ENCODE data around the gene CNGB1. TPM values are rescaled to one million over a fixed set of nuclear protein-coding genes. Genes with fewer than 3 reads are reported as not detected.

CNGB1 gene
- total and polyA plus RNA-seq, 2 of the 13 experiments (the other 11 are each of a cell fraction or from before 2014, with no cell fraction given): 0.02 to 0.15 TPM

- TF ChIP-seq, protein P1, sequence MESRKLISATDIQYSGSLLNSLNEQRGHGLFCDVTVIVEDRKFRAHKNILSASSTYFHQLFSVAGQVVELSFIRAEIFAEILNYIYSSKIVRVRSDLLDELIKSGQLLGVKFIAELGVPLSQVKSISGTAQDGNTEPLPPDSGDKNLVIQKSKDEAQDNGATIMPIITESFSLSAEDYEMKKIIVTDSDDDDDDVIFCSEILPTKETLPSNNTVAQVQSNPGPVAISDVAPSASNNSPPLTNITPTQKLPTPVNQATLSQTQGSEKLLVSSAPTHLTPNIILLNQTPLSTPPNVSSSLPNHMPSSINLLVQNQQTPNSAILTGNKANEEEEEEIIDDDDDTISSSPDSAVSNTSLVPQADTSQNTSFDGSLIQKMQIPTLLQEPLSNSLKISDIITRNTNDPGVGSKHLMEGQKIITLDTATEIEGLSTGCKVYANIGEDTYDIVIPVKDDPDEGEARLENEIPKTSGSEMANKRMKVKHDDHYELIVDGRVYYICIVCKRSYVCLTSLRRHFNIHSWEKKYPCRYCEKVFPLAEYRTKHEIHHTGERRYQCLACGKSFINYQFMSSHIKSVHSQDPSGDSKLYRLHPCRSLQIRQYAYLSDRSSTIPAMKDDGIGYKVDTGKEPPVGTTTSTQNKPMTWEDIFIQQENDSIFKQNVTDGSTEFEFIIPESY (CRISPR knock-in tag; IDR thresholded peaks at IDR 0.05): 0 out of 2 replicates have a peak, but pooled peaks have one; percentile 9
- TF ChIP-seq MED13 (CRISPR knock-in tag; IDR thresholded peaks at IDR 0.05): peak; percentile 38
- peak; percentile 80 for TF ChIP-seq GZF1 (CRISPR knock-in tag; IDR thresholded peaks at IDR 0.05)
- TF ChIP-seq NBN (conservative IDR thresholded peaks at IDR 0.05): no peak
- TF ChIP-seq ZNF451 (CRISPR knock-in tag; IDR thresholded peaks at IDR 0.05): peak; percentile 66; the same call in 1 of the 2 replicates
- peak; percentile 51 for TF ChIP-seq SALL1 (CRISPR knock-in tag; IDR thresholded peaks at IDR 0.05)
- TF ChIP-seq PAWR (CRISPR knock-in tag; IDR thresholded peaks at IDR 0.05; ENCODE audit: borderline replicate concordance): 0 out of 2 replicates have a peak, but pooled peaks have one; percentile 22
- TF ChIP-seq NFE2 (CRISPR knock-in tag; IDR thresholded peaks at IDR 0.05): no peak
- TF ChIP-seq, protein P2, sequence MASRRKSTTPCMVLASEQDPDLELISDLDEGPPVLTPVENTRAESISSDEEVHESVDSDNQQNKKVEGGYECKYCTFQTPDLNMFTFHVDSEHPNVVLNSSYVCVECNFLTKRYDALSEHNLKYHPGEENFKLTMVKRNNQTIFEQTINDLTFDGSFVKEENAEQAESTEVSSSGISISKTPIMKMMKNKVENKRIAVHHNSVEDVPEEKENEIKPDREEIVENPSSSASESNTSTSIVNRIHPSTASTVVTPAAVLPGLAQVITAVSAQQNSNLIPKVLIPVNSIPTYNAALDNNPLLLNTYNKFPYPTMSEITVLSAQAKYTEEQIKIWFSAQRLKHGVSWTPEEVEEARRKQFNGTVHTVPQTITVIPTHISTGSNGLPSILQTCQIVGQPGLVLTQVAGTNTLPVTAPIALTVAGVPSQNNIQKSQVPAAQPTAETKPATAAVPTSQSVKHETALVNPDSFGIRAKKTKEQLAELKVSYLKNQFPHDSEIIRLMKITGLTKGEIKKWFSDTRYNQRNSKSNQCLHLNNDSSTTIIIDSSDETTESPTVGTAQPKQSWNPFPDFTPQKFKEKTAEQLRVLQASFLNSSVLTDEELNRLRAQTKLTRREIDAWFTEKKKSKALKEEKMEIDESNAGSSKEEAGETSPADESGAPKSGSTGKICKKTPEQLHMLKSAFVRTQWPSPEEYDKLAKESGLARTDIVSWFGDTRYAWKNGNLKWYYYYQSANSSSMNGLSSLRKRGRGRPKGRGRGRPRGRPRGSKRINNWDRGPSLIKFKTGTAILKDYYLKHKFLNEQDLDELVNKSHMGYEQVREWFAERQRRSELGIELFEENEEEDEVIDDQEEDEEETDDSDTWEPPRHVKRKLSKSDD (CRISPR knock-in tag; IDR thresholded peaks at IDR 0.05; ENCODE audit: low read depth): peak; percentile 58; the same call in 1 of the 2 replicates
- TF ChIP-seq HNRNPLL (IDR thresholded peaks at IDR 0.05; ENCODE audit: low read depth, low read length, poor library complexity, severe bottlenecking): peak; percentile 77
- TF ChIP-seq, protein P3, sequence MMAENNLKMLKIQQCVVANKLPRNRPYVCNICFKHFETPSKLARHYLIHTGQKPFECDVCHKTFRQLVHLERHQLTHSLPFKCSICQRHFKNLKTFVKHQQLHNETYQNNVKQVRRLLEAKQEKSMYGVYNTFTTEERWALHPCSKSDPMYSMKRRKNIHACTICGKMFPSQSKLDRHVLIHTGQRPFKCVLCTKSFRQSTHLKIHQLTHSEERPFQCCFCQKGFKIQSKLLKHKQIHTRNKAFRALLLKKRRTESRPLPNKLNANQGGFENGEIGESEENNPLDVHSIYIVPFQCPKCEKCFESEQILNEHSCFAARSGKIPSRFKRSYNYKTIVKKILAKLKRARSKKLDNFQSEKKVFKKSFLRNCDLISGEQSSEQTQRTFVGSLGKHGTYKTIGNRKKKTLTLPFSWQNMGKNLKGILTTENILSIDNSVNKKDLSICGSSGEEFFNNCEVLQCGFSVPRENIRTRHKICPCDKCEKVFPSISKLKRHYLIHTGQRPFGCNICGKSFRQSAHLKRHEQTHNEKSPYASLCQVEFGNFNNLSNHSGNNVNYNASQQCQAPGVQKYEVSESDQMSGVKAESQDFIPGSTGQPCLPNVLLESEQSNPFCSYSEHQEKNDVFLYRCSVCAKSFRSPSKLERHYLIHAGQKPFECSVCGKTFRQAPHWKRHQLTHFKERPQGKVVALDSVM (CRISPR knock-in tag; IDR thresholded peaks at IDR 0.05): peak; percentile 88
- TF ChIP-seq HMG20A (CRISPR knock-in tag; IDR thresholded peaks at IDR 0.05; ENCODE audit: borderline replicate concordance): no peak
- TF ChIP-seq TERF1 (CRISPR knock-in tag; IDR thresholded peaks at IDR 0.05): no peak
- no peak for TF ChIP-seq HDAC6 (IDR thresholded peaks at IDR 0.05; ENCODE audit: low read depth, low read length)
- TF ChIP-seq MAFF (IDR thresholded peaks at IDR 0.05; ENCODE audit: low read depth, low read length): no peak
- TF ChIP-seq ZNF496 (CRISPR knock-in tag; IDR thresholded peaks at IDR 0.05; ENCODE audit: insufficient replicate concordance): no peak
- TF ChIP-seq ZNF577 (CRISPR knock-in tag; IDR thresholded peaks at IDR 0.05; ENCODE audit: borderline replicate concordance, low read depth): no peak
- peak; percentile 85 for TF ChIP-seq YEATS4 (CRISPR knock-in tag; IDR thresholded peaks at IDR 0.05; ENCODE audit: borderline replicate concordance)
- TF ChIP-seq CC2D1A (CRISPR knock-in tag; IDR thresholded peaks at IDR 0.05): 0 out of 2 replicates have a peak, but pooled peaks have one; percentile 49
- TF ChIP-seq ZNF563 (CRISPR knock-in tag; IDR thresholded peaks at IDR 0.05): no peak
These were observed 30.1 kb upstream of the CNGB1 start, which contains the start of gene USB1 (continued) for GRCh38 chr16:58000706-58001676.

All from HepG2 (cell line).